Smooth muscle cell of the coronary artery (primary cell): ENCODE data around the gene STAM2. TPM values are rescaled to one million over a fixed set of nuclear protein-coding genes. Genes with fewer than 3 reads are reported as not detected.

Experiments
- total RNA-seq: library from RNA; depleted of rRNA; stranded (reverse); fragments of >200 nt; gene quantifications from 2 replicates; pipeline ENCODE4 v1.2.3, GENCODE V29; 2014; ENCODE audit warnings: low replicate concordance

STAM2 gene
- total RNA-seq: 22.6 and 29.0 TPM in 2 replicates

GRCh38 chr2:152175368-152176112, at the start of gene STAM2:
Gene STAM2 (minus strand): TSS chr2:152175763. CDS start chr2:152175642, 121 bp downstream.

GRCh38 chr2:152098496-152099366, 76.8 kb downstream of the STAM2 start, which contains the start of gene CACNB4:
Gene CACNB4 (minus strand): TSS chr2:152099044.

Other genes with a start within 250 kb of the STAM2 start
- 0.15 and 10.5 TPM in 2 replicates for gene CACNB4, start 76.7 kb downstream of the STAM2 start, total RNA-seq
- 12.6 and 13.6 TPM in 2 replicates for gene FMNL2, start 159.4 kb upstream of the STAM2 start, total RNA-seq